ENCODE results near the gene AGBL4.

Gene AGBL4

GRCh38 chr1:48936436-48936835 is 1087.3 kb downstream of the AGBL4 start:
- DNase-seq (ENCODE audit: low spot score): no peak
- no peak for TF ChIP-seq CTCF (IDR thresholded peaks at IDR 0.05; ENCODE audit: extremely low read depth, missing control alignments)

GRCh38 chr1:48932366-48932765 is 1091.4 kb downstream of the AGBL4 start:
- no peak for DNase-seq (ENCODE audit: low spot score)
- no peak for TF ChIP-seq CTCF (IDR thresholded peaks at IDR 0.05; ENCODE audit: extremely low read depth, missing control alignments)

- DNase-seq (ENCODE audit: low spot score): no peak
- TF ChIP-seq CTCF (IDR thresholded peaks at IDR 0.05; ENCODE audit: extremely low read depth, missing control alignments): no peak
Observed at GRCh38 chr1:48931506-48932192, 1092.1 kb downstream of the AGBL4 start.

GRCh38 chr1:48930011-48930410 is 1093.7 kb downstream of the AGBL4 start:
- no peak for DNase-seq (ENCODE audit: low spot score)
- no peak for TF ChIP-seq CTCF (IDR thresholded peaks at IDR 0.05; ENCODE audit: extremely low read depth, missing control alignments)

DNA sequence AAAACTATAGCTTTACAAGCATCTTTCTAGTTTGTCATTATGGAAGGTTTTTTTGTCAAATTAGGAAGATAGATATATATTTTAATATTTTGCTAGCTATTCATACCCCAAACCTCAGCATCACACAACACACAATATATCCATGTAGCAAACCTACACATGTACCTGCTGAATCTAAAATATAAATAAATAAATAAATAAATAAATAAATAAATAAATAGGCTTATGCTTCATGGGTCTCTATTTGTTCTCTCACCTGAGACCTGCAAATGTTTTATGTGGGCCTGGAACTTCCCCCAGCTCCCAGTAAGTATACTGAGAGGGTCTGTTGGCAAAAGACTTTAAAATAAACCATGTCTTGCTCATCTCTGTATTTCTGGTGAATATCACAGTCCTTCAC is 1099.7 kb downstream of the AGBL4 start:
- TF ChIP-seq CTCF (IDR thresholded peaks at IDR 0.05; ENCODE audit: extremely low read depth, missing control alignments): no peak
- DNase-seq (ENCODE audit: low spot score): no peak

DNA sequence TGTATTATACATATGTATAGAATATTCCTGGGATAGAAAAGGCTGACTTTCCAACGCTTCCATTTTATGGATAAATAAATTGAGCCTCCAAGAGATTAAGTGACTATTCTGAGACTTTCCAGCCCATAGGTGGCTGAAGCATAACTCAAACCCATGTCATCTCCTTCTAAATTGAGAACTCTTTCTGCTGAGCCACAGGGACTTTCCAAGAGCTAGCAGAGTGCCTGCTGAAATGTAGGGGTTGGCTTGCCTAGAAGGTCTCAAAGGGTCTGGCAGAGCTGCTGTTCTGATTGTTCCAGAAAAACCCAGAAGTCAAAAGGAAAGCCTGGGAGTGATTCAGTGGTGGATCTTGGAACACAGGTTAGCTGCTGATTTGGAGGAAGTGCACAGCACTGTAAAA is 1100.6 kb downstream of the AGBL4 start:
- TF ChIP-seq CTCF (IDR thresholded peaks at IDR 0.05; ENCODE audit: extremely low read depth, missing control alignments): no peak
- DNase-seq (ENCODE audit: low spot score): no peak

- TF ChIP-seq CTCF (IDR thresholded peaks at IDR 0.05; ENCODE audit: extremely low read depth, missing control alignments): no peak
- no peak for DNase-seq (ENCODE audit: low spot score)
Observed at GRCh38 chr1:48920851-48921250, 1102.9 kb downstream of the AGBL4 start.

Measured in GM20000 (cell line).